RWPE2 (cell line): Measurements from ENCODE around the gene HCRTR1.

Experiments
- ATAC-seq: fragments of 200-7000 bp; cut with Tn5 transposase; 3 replicates; pipeline ENCODE4 v1.9.1; 2021; ENCODE audit warnings: low read depth
- DNase-seq: peaks from one replicate; pipeline ENCODE4 v3.0.0-alpha.2; 2020; ENCODE audit warnings: low spot score
- H3K27ac ChIP-seq: fragments of 450-650 bp; 2 replicates; pipeline ENCODE4 v1.5.1; 2017; ENCODE audit warnings: mild to moderate bottlenecking; ENCODE audit not compliant: poor library complexity, severe bottlenecking
- H3K27me3 ChIP-seq: fragments of 250-450 bp; sonication (Bioruptor Pico); 2 replicates; pipeline ENCODE4 v1.5.1; 2021; ENCODE audit warnings: mild to moderate bottlenecking, moderate library complexity; ENCODE audit not compliant: insufficient read depth, poor library complexity, severe bottlenecking
- H3K36me3 ChIP-seq: fragments of 250-450 bp; sonication (Bioruptor Pico); 2 replicates; pipeline ENCODE4 v1.5.1; 2020; ENCODE audit warnings: low read depth, mild to moderate bottlenecking, moderate library complexity
- H3K4me1 ChIP-seq: fragments of 250-450 bp; sonication (Bioruptor Pico); 2 replicates; pipeline ENCODE4 v1.5.1; 2021; ENCODE audit warnings: mild to moderate bottlenecking, moderate library complexity; ENCODE audit not compliant: insufficient read depth, poor library complexity, severe bottlenecking
- H3K4me3 ChIP-seq: fragments of 250-450 bp; sonication (Bioruptor Pico); 2 replicates; pipeline ENCODE4 v1.5.1; 2021; ENCODE audit warnings: mild to moderate bottlenecking, moderate library complexity; ENCODE audit not compliant: severe bottlenecking
- H3K9me3 ChIP-seq: fragments of 250-450 bp; sonication (Bioruptor Pico); 2 replicates; pipeline ENCODE4 v1.5.1; 2021; ENCODE audit warnings: mild to moderate bottlenecking, moderate library complexity; ENCODE audit not compliant: severe bottlenecking
- CTCF ChIP-seq: fragments of 450-650 bp; IDR thresholded peaks from one replicate; pipeline ENCODE4 v1.5.1; 2017; ENCODE audit warnings: mild to moderate bottlenecking, moderate library complexity; ENCODE audit not compliant: poor library complexity, severe bottlenecking

HCRTR1 gene

GRCh38 chr1:31609514-31610118, 7.9 kb upstream of the HCRTR1 start:
- H3K9me3 ChIP-seq, result no peaks in the 10 kb centered on the region
- no peak for DNase-seq
- no peaks in the 10 kb centered on the region for H3K36me3 ChIP-seq
- no peaks in the 10 kb centered on the region for H3K27me3 ChIP-seq
- H3K4me3 ChIP-seq, result no peak overlapping the region
- no peaks in the 10 kb centered on the region for H3K4me1 ChIP-seq
- no peak for TF ChIP-seq CTCF
- no peak for ATAC-seq
- H3K27ac ChIP-seq, result no peak overlapping the region

GRCh38 chr1:31614414-31615005, 3.0 kb upstream of the HCRTR1 start:
- no peak for ATAC-seq
- H3K27me3 ChIP-seq, result peaks cover 13% of the 10 kb centered on the region
- no peak for TF ChIP-seq CTCF

GRCh38 chr1:31615414-31615813, 2.1 kb upstream of the HCRTR1 start:
- Histone ChIP-seq H3K27ac (no peak overlapping the region), H3K36me3 (no peaks in the 10 kb centered on the region), H3K4me1 (no peaks in the 10 kb centered on the region), H3K27me3 (peaks cover 13% of the 10 kb centered on the region), H3K4me3 (no peak overlapping the region), H3K9me3 (no peaks in the 10 kb centered on the region)
- TF ChIP-seq CTCF, result no peak
- ATAC-seq (no peak), DNase-seq (no peak)

More at GRCh38 chr1:31614414-31615005, 3.0 kb upstream of the HCRTR1 start:
- Histone ChIP-seq H3K4me3 (no peak overlapping the region), H3K27ac (no peak overlapping the region), H3K36me3 (no peaks in the 10 kb centered on the region), H3K9me3 (no peaks in the 10 kb centered on the region), H3K4me1 (no peaks in the 10 kb centered on the region)
- peak; percentile 57 for DNase-seq

- no peak for ATAC-seq
- H3K36me3 ChIP-seq, result no peaks in the 10 kb centered on the region
- no peak for TF ChIP-seq CTCF
- no peak overlapping the region for H3K4me3 ChIP-seq
- peaks cover 13% of the 10 kb centered on the region for H3K27me3 ChIP-seq
- no peaks in the 10 kb centered on the region for H3K9me3 ChIP-seq
- no peak overlapping the region for H3K27ac ChIP-seq
- no peak for DNase-seq
- H3K4me1 ChIP-seq, result no peaks in the 10 kb centered on the region
These were observed 1.6 kb upstream of the HCRTR1 start for GRCh38 chr1:31615939-31616338.
